ENCODE results near the gene GAS5. TPM values are rescaled to one million over a fixed set of nuclear protein-coding genes. Genes with fewer than 3 reads are reported as not detected.

GAS5 gene
- total and polyA plus RNA-seq, 10 of the 15 experiments (the other 5 are each of a cell fraction or from before 2014, with no cell fraction given) = 289 to 1,137 (median 699) TPM

DNA sequence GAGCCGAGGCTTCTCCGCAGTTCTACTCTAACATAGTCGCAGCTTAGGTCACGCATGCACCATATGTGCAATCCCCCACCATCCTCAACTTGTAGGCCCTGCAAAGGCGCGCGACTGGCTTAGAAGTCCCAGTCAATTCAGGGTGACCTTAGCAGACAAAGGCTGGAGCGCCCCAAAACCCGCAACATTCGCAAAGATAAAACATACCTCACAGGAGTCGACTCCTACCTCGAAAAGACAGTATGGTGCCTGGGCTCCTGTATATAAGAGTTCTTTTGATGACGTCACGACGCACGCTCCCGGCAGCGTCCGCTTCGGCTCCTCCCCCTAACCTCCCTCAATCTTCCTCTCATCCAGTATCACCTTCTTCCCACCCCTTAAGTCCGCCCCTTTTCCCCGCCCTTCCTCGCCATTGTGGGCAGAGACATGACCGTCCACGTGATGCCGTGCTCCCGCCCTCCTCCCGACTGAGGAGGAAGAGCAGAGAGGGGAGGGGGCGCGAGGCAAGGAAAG lies at the start of gene GAS5 (continued):
- TF ChIP-seq, protein P1, sequence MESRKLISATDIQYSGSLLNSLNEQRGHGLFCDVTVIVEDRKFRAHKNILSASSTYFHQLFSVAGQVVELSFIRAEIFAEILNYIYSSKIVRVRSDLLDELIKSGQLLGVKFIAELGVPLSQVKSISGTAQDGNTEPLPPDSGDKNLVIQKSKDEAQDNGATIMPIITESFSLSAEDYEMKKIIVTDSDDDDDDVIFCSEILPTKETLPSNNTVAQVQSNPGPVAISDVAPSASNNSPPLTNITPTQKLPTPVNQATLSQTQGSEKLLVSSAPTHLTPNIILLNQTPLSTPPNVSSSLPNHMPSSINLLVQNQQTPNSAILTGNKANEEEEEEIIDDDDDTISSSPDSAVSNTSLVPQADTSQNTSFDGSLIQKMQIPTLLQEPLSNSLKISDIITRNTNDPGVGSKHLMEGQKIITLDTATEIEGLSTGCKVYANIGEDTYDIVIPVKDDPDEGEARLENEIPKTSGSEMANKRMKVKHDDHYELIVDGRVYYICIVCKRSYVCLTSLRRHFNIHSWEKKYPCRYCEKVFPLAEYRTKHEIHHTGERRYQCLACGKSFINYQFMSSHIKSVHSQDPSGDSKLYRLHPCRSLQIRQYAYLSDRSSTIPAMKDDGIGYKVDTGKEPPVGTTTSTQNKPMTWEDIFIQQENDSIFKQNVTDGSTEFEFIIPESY (IDR thresholded peaks at IDR 0.05) = peak; percentile 64; the same call in 1 of the 2 replicates
- TF ChIP-seq CHD1 (IDR thresholded peaks at IDR 0.05; ENCODE audit: low read depth, low read length) = 0 out of 2 replicates have a peak, but pooled peaks have one; percentile 86
- peak; percentile 46; the same call in 1 of the 2 replicates for TF ChIP-seq HCFC1 (IDR thresholded peaks at IDR 0.05; ENCODE audit: low read length)
- TF ChIP-seq EED (IDR thresholded peaks at IDR 0.05; ENCODE audit: low read depth) = no peak
- peak; percentile 95 for TF ChIP-seq SMAD1 (IDR thresholded peaks at IDR 0.05; ENCODE audit: low read depth, partially characterized antibody)
- TF ChIP-seq EGR1 (IDR thresholded peaks at IDR 0.05; ENCODE audit: borderline replicate concordance in 1 of 2, low read depth in 2 of 2, low read length in 2 of 2) = peak in 1 of 2 experiments; percentile 11; a peak in 1 of 3 replicates
- no peak for TF ChIP-seq CEBPZ (IDR thresholded peaks at IDR 0.05; ENCODE audit: low read depth, low read length)
- peak; percentile 98 for TF ChIP-seq POLR2A (IDR thresholded peaks at IDR 0.05; ENCODE audit: low read depth, low read length)
- TF ChIP-seq BACH1 (IDR thresholded peaks at IDR 0.05; ENCODE audit: borderline replicate concordance) = peak; percentile 94
- TF ChIP-seq, protein P2, sequence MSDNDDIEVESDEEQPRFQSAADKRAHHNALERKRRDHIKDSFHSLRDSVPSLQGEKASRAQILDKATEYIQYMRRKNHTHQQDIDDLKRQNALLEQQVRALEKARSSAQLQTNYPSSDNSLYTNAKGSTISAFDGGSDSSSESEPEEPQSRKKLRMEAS (IDR thresholded peaks at IDR 0.05; ENCODE audit: low read depth, low read length) = peak; percentile 84
- peak; percentile 96 for TF ChIP-seq RAD51 (IDR thresholded peaks at IDR 0.05)
- 0 out of 2 replicates have a peak, but pooled peaks have one; percentile 7 for TF ChIP-seq BRCA1 (IDR thresholded peaks at IDR 0.05; ENCODE audit: low read depth, low read length)

All from GM12878 (cell line).